GM18907 (cell line): ENCODE measurements around the gene RAX2.
"Not testable (repeated sequence)": the region's sequence is repeated elsewhere in the genome, so short reads cannot be mapped to it uniquely, and the experiment has no call there.

Experiments used
- ATAC-seq: cut with Tn5 transposase; IDR thresholded peaks from one replicate; pipeline ENCODE4 v1.9.1; 2021; ENCODE audit warnings: mild to moderate bottlenecking, moderate library complexity; ENCODE audit not compliant: unreplicated experiment

The RAX2 gene

DNA sequence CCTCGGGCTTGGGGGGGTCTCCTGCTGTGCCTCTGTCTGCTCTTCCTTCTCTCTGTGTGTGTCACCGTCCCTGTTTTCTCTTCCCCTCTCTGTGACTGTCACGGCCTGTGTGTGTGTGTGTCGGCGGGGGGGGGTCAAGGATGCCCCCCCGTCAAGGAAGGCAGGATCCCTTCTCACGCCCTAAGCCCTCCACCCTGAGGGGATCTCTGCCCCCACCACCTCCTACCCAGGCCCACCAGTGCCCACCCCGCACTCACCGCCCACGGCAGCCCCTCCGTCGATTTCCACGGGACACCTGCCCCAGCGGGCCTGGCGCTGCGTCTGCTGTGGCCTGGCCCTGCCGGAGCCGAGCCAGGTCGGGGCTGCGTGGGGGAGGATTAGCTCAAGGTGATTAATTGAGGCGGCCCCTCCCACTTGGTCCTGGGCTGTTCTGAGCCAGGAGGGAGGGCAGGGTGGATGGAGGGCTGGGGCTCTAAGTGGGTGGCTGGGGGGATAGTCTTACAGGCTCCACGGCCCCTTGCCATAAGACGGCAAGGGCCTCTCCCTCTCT, at the start of gene RAX2:
Gene RAX2 (minus strand): TSS at position 323 of the 550 bp plus-strand sequence. CDS start 486 bp downstream, outside the sequence.
- ATAC-seq = no peak

DNA sequence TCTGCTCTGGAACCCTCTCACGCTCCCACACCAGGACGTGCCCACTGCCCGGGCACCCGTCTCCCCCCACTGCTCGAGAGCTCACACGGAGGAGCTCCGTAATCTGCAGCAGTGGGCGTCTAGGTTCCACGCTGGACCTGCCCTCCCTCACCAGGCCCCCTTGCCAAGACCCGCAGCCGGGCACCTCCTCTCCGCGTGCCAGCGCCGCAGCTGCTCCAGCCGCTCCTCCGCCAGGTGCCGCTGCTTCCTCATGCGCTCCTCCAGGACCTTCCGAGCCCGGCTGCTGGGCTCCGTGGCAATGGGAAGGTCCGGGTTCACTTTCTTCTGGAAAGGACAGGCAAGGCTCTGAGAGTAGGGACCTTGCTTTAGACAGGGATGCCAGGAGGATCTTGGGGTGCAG, 49.1 kb upstream of the RAX2 start:
- no peak for ATAC-seq

DNA sequence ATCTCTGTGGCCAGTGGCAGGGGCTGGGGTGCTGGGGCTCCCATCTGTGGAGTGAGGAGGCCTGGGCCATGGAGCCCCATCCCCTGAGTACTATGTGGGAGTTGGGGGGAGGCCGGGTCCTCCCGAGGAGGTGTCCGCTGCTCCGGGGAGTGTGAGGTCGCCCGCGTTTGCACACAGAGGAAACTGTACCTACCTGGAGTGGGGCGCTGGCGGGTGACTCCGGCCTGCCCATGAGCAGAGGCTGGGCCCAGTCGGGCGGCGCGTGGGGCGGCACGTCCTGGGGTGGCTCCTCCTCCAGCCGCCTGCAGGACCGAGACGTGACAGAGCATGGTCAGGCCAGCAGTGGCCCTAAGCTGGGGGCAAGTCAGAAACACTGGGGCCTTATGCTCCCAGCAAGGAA, 48.0 kb upstream of the RAX2 start:
- ATAC-seq = no peak

DNA sequence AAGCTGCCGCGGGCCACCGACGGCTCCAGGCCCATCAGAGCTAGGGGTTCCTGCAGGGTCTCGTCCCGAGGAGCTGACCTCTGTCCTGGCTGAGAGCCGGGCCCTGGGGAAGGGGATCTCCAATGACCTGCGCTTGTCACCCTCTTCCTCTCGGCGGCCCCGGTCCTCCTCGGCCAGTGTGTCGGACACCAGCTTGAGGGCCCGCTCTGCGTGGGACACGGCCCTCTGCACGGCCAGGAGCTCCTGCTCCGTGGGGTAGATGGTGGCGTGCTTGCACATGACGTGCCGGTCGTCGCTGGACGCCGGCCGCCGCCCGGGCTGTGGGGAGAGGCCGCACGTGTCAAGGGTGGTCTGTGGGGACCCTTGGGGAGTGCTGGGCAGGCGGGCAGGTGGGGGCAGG, 46.9 kb upstream of the RAX2 start:
- no peak for ATAC-seq

DNA sequence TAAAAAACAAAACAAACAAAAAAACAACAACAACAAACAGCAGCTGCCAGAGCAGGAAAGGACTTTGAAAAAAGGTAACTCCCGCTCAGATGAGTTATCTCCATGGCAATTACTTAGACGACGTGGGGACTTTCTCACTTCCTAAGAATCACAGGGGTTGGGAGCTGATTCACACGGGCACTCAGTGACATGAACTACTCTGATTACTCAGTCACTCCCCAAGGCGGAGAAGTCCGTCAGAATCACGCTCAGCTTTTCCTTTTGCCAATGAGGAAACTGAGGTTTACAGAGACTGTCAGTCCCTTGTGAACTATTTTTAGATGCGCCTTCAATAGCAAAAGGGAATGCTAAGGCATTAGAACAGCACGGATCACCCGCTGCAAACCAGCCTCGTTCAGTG, 46.4 kb upstream of the RAX2 start:
- ATAC-seq = no peak

DNA sequence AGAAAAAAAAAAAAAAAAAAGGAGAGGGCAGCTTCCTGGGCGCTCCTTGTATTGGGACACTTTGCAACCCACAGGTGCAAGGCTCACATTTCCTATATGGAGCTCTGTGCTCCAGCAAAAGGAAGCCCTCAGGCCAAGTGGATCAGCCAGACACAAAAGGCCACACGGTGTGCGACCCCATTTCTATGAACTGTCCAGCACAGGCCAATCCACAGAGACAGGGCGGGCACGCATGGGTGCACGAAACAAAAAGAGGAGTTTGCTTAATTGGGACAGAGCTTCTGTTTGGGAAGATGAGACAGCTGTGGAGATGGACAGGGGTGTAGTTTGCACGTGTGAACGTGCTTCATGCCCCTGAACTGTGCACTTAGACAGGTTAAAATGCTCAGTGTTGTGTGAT, 45.7 kb upstream of the RAX2 start:
- ATAC-seq = no peak

DNA sequence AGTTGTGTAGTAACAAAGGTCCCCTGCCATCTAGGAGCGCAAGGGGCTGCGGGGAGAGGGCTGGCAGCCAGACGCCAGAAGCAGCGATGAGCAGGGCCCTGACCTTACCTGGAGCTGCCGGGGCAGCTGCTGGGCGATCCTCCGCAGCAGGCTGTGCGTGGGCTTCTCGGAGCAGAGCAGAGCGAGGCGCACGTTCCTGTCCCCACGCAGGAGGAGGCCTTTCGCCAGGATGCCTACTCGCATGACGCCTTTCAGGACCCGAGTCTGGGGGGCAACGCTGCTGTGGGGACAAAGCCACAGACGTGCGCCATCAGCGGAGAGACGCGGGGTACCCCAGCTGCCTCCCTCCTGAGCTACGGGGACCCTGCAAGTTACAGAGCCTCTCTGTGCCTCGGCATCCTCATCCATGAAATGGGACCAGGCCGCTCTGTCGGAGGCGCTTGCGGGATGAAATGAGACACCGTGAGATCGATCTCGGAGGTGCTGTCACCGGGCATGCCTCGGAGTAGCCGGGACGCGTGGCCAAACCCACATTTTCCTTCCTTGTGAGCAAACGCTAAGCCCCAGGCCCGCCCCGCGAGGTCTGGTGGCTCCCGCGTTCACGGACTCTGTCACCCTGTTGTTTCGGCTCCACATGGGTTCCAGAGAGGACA, 44.7 kb upstream of the RAX2 start:
- no peak for ATAC-seq

DNA sequence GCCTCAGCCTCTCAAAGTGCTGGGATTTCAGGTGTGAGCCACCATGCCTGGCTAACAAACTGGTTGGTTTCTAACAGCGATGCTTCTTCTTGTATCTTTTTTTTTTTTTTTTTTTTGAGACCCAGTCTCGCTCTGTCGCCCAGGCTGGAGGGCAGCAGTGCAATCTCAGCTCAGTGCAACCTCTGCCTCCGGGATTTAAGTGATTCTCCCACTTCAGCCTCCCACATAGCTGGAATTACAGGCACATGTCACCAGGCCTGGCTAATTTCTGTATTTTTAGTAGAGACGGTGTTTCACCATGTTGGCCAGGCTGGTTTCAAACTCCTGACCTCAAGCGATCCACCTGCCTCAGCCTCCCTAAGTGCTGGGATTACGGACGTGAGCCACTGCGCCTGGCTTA, 44.1 kb upstream of the RAX2 start:
- not testable (repeated sequence) for ATAC-seq

DNA sequence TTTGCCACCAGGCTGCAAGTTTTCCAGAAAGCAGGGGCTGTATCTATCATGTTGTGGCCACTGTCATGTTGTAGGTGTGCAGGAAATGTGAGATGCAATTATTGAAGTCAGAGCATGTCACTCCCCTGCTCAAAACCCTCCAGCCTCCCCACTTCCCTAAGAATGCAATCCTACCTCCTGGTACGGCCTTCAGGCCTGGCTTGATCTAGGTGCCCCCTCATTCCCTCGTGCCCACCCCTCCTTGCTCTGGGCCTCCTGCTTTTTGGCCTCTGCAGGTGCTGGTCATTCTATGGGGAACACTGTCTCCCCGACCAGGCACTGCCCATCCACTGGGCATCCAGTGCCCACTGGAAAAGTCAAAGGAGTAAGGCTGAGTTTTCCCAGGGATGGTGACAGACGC, 42.6 kb upstream of the RAX2 start:
- ATAC-seq = no peak

DNA sequence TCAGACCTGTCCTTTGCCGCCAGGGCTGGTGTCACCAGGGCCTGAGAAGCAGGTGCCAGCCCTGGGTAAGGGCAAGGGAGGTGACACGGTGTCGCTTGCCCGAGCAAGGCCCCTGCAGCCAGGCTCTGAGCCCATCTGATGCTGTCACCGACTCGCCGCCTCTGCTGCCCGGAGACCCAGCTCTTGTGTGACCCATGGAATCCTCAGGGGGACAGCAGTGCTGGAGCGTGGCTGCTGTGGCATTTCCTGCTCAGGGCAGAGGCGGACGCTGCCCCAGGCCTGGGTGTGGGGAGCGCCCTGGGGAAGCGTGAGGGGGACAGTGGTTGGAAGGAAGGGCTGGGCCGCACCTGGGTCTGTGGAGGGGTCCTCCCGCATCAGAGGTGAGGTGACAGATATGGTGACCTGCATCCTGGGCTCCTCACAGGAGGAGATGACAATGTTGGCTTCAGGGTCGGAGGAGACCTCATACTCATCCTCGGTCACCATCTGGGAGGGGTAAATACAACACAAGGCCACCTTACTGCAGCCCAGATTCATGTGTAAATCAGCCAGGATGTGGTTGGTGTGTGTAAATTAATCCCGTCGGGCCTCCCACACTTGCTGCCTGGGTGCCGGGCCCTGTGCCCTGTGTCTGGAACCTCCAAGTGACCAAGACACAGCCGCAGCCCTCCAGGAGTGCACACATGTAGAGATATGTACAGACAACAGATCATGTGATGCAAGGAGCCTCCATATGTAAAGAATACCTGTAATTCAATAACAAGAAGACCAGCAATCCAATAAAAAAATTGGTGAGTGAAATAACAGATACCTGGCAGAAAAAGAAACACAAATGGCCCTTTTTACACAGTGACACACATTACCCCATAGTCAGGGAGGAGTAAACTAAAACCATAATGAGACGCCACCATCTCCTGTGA, 41.7 kb upstream of the RAX2 start:
- no peak for ATAC-seq

DNA sequence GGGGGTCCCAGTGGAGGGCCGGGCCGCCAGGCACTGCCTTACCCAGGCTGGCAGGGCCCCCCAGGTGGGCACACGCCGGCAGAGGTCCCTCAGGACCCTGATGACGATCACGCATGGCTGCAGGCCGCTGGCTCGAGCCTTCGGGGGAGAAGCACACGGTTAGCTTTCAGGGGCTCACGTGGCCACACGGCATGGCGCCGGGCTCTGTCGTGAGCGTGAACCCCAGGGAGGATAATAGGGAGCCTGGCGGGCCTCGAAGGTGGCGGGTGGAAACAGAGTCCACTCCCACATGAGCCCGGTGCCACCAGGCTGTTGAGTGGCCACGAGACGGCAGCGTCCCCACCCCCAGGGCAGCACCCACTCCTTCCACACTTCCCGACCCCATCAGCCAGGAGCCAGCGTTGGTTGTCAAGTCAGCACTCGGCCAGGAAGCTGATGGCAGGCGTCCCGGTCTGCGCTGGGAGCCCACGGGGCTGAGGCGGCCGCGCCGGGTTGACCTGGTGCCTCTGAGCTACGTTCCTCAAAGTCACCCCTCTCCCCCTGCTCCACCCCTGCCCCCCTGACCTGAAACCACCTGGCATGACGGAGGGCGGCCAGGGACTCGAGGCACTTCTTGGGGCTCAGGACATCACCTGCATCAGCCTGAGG, 38.8 kb upstream of the RAX2 start:
- ATAC-seq = peak; percentile 23

DNA sequence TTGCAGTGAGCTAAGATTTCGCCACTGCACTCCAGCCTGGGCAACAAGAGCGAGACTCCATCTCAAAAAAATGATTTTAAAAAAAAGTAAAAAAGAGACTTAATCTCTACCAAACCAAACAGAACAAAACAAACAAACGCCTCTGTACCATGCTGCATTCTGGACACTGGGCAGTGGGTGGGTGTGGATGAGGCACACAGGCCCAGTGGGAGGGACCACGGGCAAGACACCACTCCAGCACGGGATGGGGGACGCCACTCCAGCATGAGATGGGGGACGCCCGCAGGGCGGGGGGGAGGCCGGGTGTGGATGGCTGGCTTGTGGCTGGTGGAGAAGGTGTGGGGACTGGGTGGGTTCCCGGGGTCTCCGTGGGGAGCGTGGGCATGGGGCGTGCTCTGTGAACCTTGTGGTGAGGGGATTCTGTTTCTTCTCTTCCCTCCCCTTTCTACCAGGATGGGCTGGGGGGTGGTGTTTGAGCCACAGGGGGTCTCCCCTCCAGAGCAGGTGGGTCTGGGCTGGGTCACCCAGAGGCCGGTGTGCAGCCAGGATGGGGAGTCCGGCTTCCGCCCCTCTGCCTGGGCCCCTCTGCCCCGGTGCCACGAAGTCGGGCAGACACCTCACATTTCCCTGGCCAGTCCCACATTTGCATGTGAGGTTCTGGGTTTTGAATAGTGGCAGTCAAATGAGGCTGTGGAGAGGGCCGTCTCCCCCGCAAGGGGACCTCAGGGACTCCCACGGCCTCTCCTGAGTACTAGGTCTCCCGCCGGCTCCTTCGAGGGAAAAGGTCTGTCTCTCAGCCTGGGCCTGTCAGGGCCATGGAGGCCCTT, 38.1 kb upstream of the RAX2 start:
- ATAC-seq = peak; percentile 55

DNA sequence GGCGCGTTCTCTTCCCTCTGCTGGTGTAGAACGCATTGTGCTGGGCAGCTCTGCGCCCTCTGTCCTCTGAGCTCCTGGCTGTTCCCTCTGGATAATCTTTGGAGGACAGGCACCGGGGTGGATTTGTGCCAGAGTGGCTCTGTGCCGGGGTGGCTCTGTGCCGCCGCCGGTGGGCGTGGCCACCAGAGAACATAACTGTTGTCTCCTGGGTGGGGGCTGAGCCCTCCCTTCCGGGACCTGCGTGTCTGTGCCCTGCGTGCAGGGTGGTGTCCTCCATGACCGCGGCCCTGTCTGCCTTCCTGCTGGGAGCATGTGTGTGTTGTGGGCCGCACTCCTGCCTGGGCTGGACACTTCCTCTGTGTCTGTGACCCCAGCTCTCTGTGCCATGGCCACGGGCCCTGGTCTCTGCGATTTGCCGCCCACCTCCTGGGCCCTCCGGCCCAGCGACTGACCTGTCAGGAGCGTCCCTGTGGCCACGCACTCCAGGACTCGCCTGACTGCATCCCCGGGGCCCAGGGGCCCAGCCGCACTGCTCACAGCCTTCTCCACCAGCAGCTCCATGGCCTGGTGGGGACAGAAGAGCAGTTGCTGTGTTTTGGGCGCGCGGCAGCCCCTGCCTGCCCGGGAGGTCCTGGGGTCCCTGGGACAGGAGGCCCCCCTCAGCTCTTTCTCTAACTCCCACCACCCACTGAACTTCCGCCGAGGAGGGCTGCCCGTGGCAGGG, 36.6 kb upstream of the RAX2 start:
- no peak for ATAC-seq

DNA sequence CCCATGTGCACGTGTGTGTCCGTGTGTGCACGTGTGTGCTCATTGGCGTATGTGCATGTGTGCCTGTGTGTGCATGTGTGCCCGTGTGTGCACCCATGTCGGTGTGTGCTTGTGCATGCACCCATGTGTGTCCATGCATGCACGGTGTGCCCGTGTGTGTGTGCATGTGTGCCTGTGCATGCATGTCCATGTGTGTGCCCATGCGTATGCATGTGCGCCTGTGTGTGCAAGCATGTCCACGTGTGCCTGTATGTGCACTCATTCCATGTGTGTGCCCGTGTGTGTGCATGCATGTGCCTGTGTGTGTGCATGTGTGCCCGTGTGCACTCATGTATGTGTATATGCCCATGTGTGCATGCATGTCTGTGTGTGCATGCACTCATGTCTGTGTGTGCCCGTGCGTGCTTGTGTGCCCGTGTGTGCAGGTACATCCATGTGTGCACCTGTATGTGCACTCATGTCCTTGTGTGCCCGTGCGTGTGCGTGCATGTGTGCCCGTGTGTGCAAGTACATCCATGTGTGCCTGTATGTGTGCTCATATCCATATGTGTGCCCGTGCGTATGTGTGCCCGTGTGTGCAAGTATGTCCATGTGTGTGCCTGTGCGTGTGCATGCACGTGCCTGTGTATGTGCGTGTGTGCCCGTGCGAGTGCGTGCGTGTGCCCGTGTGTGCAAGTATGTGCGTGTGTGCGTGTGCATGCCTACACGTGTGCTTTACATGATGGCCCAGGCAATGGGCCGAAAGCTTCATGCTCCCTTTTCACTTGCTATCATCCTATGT, 35.7 kb upstream of the RAX2 start:
- no peak for ATAC-seq

DNA sequence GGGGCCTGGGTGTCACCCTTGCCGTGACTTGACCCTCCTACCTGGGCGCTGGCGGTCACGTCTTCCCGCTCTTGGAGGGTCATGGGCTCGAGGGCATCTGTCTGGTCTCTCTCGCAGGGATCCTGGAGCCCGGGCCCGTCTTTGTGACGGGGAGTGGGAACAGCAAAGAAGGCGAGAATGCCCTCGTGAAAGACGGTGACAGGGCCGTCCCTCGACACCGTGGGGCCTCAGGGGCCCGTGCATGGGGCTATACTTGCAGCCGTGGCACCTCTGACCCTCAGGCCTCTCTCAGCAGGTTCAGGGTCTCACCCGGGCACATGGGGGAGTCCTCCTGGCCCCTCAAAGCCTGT, 35.1 kb upstream of the RAX2 start:
- ATAC-seq = no peak

DNA sequence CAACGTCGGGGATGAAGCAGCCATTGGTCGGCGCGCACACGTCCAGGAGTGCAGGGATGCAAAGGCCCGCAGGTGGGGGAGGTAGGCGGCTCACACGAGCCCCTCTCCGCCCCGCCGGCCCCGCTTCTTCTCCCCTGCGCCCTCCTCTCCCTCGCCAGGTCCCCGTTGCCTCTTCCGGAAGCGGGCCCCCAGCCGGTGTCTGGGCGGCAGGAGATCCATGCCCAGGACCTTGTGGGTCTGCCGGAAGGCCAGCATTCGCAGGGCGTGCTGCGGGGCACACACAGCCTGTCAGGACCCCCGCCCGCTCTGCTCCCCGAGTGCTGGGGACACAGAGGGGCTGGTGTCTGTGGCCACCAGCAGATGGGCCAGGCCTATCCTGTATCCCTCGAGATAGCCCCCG, 33.8 kb upstream of the RAX2 start:
- ATAC-seq = no peak

DNA sequence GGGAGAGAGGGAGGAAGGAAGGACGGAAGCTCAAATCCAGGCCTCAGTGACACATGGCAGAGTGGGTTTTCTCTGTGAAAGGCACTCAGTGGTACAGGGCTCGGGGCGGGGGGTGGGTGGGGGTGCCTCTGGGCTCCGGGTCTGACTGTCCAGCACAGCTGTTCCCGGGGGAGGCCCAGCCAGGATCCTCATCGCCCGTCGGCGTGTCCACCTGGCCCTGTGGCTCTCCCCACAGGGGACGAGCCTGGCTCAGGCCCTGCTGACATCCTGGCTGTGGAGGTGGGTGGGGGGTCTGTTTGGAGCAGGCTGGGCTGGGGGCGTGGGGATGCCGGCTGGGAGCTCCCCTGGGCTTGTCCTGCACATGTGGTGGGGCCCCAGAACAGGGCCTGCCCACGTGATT, 32.4 kb upstream of the RAX2 start:
- ATAC-seq = no peak

DNA sequence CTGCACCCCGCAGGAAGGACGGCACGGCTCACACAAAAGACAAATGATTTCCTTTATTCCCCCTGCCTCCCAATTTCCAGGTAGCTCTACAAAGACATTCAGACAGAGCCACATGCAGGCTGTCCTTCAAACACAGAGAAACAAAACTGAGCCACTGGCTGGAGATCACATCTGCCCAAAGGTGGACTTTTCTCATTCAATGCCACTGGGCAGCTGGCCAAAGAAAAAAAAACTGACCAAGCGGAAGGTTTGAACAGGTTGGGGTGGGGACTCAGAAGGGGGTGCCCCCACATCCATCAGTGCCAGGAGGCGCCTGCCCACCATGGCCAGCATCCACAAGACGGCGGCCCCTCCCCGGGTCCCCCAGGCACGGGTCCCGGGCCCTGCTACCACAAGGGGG, 32.0 kb upstream of the RAX2 start:
- no peak for ATAC-seq

DNA sequence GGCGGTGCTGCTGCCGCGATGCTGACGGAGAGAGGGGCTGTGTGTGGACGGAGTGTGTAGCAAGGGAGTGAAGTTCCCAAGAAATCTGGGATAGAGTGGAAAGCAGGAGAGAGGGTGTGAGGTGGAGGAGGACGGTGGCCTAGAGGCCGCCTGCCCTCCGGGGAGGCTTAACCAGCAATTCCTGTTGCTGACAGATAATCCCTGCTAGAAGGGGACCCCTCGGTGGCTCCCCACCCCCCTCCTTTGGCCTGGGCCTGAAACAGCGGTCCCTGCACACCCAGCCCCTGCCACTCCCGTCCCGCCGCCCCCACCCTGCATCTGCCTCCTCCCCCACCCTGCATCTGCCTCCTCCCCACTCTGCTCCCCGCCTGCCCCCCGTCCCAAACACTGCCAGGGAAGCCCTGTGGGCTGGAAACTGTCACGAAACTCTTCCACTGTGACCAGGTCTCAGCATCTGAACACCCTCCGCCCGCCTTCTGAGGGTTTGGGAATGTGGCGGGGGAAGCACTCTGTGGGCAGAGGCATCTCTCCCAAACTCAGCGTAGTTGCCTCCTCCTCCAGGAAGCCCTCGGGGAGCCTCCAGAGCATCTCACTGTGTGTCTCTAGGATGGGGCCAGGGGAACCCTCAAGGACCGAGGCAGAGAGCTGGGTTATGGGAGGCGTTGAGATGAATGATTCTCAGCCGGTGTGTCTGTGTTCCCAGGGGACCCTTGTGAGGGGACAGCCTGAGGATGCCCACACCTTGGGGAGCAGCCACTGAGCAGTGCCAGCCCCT, 31.3 kb upstream of the RAX2 start:
- no peak for ATAC-seq
